Endothelial cell of umbilical vein (primary cell): ENCODE results near the gene KCNMA1. TPM values are rescaled to one million over a fixed set of nuclear protein-coding genes. Genes with fewer than 3 reads are reported as not detected.

Experiments
- BruUV-seq: library from RNA; stranded (reverse); fragments of 400-500 nt; replicated peaks from 2 replicates; lab custom pipeline; 2021; lab: Mats Ljungman, UMichigan
- CTCF ChIA-PET: fragments of 300-600, 350-600 bp; sonication (Branson Sonifier 250); formaldehyde crosslinking; loops from one replicate; lab custom pipeline; 2021; ENCODE audit warnings: antibody characterized with exemption, inconsistent platforms; lab: Charles Lee
- POLR2A ChIA-PET: fragments of 300-600, 350-600 bp; sonication (Branson Sonifier 250); formaldehyde crosslinking; loops from one replicate; lab custom pipeline; 2021; ENCODE audit warnings: antibody characterized with exemption, inconsistent platforms; lab: Charles Lee
- DNase-seq: peaks from one replicate; pipeline ENCODE4 v3.0.0-alpha.2; 2011; ENCODE audit warnings: low read depth, low spot score
- FAIRE-seq: peaks from 2 replicates; lab custom pipeline; 2011; peaks lifted over from hg19 to GRCh38; lab: Jason Lieb, UNC
- H2AFZ ChIP-seq: 2 replicates; pipeline ENCODE4 v1.6.0; 2012; ENCODE audit warnings: low read depth, low read length, control low read depth, inconsistent platforms
- H3K27ac ChIP-seq: 2 replicates; pipeline ENCODE4 v1.5.1; 2011; ENCODE audit warnings: low read depth, mild to moderate bottlenecking, control low read depth, low read length, moderate library complexity; ENCODE audit not compliant: insufficient read depth
- H3K27me3 ChIP-seq, 2 experiments: 2 replicates each; pipeline versions ENCODE4 v1.6.0 to v1.6.1; 2011; ENCODE audit warnings: low read length in 2 of 2, mixed read lengths in 1 of 2; ENCODE audit not compliant: control insufficient read depth in 2 of 2, insufficient read depth in 2 of 2
- H3K36me3 ChIP-seq, 2 experiments: 2 replicates in 1 of 2; 3 replicates in 1 of 2; pipeline ENCODE4 v1.5.1; 2011; ENCODE audit warnings: low read length in 2 of 2, mild to moderate bottlenecking in 1 of 2, moderate library complexity in 1 of 2; ENCODE audit not compliant: control insufficient read depth in 2 of 2, insufficient read depth in 2 of 2; ENCODE audit errors: extremely low read depth in 1 of 2
- H3K4me1 ChIP-seq: 3 replicates; pipeline ENCODE4 v1.5.1; 2011; ENCODE audit warnings: mild to moderate bottlenecking, low read length; ENCODE audit not compliant: control insufficient read depth, insufficient read depth; ENCODE audit errors: extremely low read depth
- H3K4me2 ChIP-seq: 2 replicates; pipeline ENCODE4 v1.6.1; 2011; ENCODE audit warnings: low read length, control low read depth, mixed read lengths; ENCODE audit not compliant: insufficient read depth
- H3K4me3 ChIP-seq, 3 experiments: fragments of 200-600 bp in 1 of 3; sonication (generic), shearing (Covaris generic) in 1 of 3; replicated peaks in 1 of 3; 2 replicates each; pipeline ENCODE4 v1.5.1; 2011 to 2016; ENCODE audit warnings: control low read depth in 3 of 3, low read length in 3 of 3, mild to moderate bottlenecking in 2 of 3, inconsistent platforms in 1 of 3, low read depth in 1 of 3, moderate library complexity in 1 of 3; ENCODE audit not compliant: insufficient read depth in 1 of 3
- H3K79me2 ChIP-seq: 2 replicates; pipeline ENCODE4 v1.6.0; 2012; ENCODE audit warnings: low read length, inconsistent platforms; ENCODE audit not compliant: control insufficient read depth, insufficient read depth
- H3K9ac ChIP-seq: replicated peaks from 2 replicates; pipeline ENCODE3; 2011; ENCODE audit warnings: low read length, control low read depth; ENCODE audit not compliant: insufficient read depth; ENCODE audit errors: extremely low read depth
- H3K9me1 ChIP-seq: replicated peaks from 3 replicates; pipeline ENCODE4 v1.6.0; 2011; ENCODE audit warnings: mild to moderate bottlenecking, low read length; ENCODE audit not compliant: control insufficient read depth, insufficient read depth; ENCODE audit errors: extremely low read depth
- H3K9me3 ChIP-seq: replicated peaks from 2 replicates; pipeline ENCODE4 v1.5.1; 2012; ENCODE audit warnings: low read length, inconsistent platforms; ENCODE audit not compliant: control insufficient read depth, insufficient read depth
- H4K20me1 ChIP-seq: replicated peaks from 2 replicates; pipeline ENCODE3; 2011; ENCODE audit warnings: mild to moderate bottlenecking, low read length; ENCODE audit not compliant: control insufficient read depth, insufficient read depth; ENCODE audit errors: extremely low read depth
- FOS ChIP-seq: IDR thresholded peaks from 2 replicates; pipeline ENCODE4 v1.6.1; 2011; ENCODE audit warnings: mild to moderate bottlenecking, low read length, moderate library complexity, borderline replicate concordance; ENCODE audit not compliant: insufficient read depth
- JUN ChIP-seq: IDR thresholded peaks from 2 replicates; pipeline ENCODE4 v1.6.1; 2011; ENCODE audit warnings: borderline replicate concordance, low read depth; ENCODE audit not compliant: insufficient read length, insufficient read depth
- MYC ChIP-seq: IDR thresholded peaks from one replicate; pipeline ENCODE4 v1.6.1; 2011; ENCODE audit warnings: mild to moderate bottlenecking, low read depth, low read length
- POLR2A ChIP-seq: IDR thresholded peaks from 2 replicates; pipeline ENCODE4 v1.6.1; 2012; ENCODE audit warnings: low read depth, mild to moderate bottlenecking, control low read depth, low read length
- POLR2AphosphoS5 ChIP-seq: IDR thresholded peaks from 2 replicates; pipeline ENCODE4 v1.6.1; 2012; ENCODE audit warnings: low read depth, mild to moderate bottlenecking, control low read depth, low read length, moderate library complexity; ENCODE audit not compliant: insufficient read depth
- dilution Hi-C: fragments of 300-500 bp; cut with MboI; formaldehyde crosslinking; loops from one replicate; pipeline ENCODE4 v1.15.0; 2019; ENCODE audit warnings: low sequenced_read_pairs; ENCODE audit not compliant: extremely low pct_ligation_motif_present
- intact Hi-C: fragments of 100-400 bp; cut with micrococcal nuclease; formaldehyde crosslinking; loops from one replicate; pipeline ENCODE4 v1.10.0; 2022
- polyA plus RNA-seq, 4 experiments: library from polyadenylated mRNA; depleted of rRNA in 3 of 4; stranded (reverse) in 3 of 4; unstranded in 1 of 4; fragments of >200 nt; gene quantifications; 2 replicates each; pipeline versions ENCODE4 v1.2.1 to v1.2.3, GENCODE V29; 2011 to 2012; ENCODE audit warnings: missing spikeins in 1 of 4
- total RNA-seq: library from RNA; stranded (reverse); gene quantifications from 2 replicates; pipeline ENCODE4 v1.2.3, GENCODE V29; 2021
- TF ChIP-seq, protein P1 (sequence below), 2 donors: IDR thresholded peaks; 1 replicate in 1 of 2; 2 replicates in 1 of 2; pipeline ENCODE4 v1.5.1; 2011; ENCODE audit warnings: low read length in 2 of 2, mild to moderate bottlenecking in 2 of 2, moderate library complexity in 2 of 2, control low read depth in 1 of 2, inconsistent platforms in 1 of 2, low read depth in 1 of 2; ENCODE audit not compliant: insufficient read depth in 1 of 2; ENCODE audit errors: extremely low read depth in 1 of 2

Gene KCNMA1
- total and polyA plus RNA-seq, 2 donors (not counting 3 experiments of a cell fraction or from before 2014, with no cell fraction given), result 0.10 to 0.82 TPM

GRCh38 chr10:77485847-77486246 lies 151.8 kb downstream of the KCNMA1 start:
- DNase-seq (no peak), FAIRE-seq (no peak)
- POLR2A ChIA-PET, result no interaction called here
- no peak overlapping the region for H2AFZ ChIP-seq
- H4K20me1 ChIP-seq, result no peaks in the 10 kb centered on the region
- H3K79me2 ChIP-seq, result no peaks in the 10 kb centered on the region
- no peaks in the 10 kb centered on the region for H3K9me3 ChIP-seq
- no TSS peak for BruUV-seq
- dilution Hi-C loops (no loop called here), intact Hi-C loops (no loop called here)
- H3K36me3 ChIP-seq, result no peaks in the 10 kb centered on the region
- TF ChIP-seq POLR2A, result no peak
- no peak for TF ChIP-seq POLR2AphosphoS5
- TF ChIP-seq MYC, result no peak
- H3K27ac ChIP-seq, result no peak overlapping the region
- CTCF ChIA-PET, result interaction anchor here (1.2 kb wide), 1 partner anchor 11 kb away, joined by 6 read pairs; no protein-coding TSS in a partner anchor
- no peaks in the 10 kb centered on the region for H3K9me1 ChIP-seq
- no peak overlapping the region for H3K4me3 ChIP-seq
- H3K4me2 ChIP-seq, result no peak overlapping the region
- H3K9ac ChIP-seq, result no peak overlapping the region
- H3K27me3 ChIP-seq, result peaks cover 0 to 2% of the 10 kb centered on the region in 2 experiments
- H3K4me1 ChIP-seq, result no peaks in the 10 kb centered on the region

- no peaks in the 10 kb centered on the region for H3K9me1 ChIP-seq
- dilution Hi-C loops (no loop called here), intact Hi-C loops (no loop called here)
- no peaks in the 10 kb centered on the region for H3K36me3 ChIP-seq
- no peaks in the 10 kb centered on the region for H3K4me1 ChIP-seq
- POLR2A ChIA-PET, result no interaction called here
- H4K20me1 ChIP-seq, result no peaks in the 10 kb centered on the region
- no peak overlapping the region for H3K4me3 ChIP-seq
- CTCF ChIA-PET, result no interaction called here
- H3K27me3 ChIP-seq, result peaks cover 3 to 5% of the 10 kb centered on the region in 2 experiments
- TF ChIP-seq JUN (no peak), POLR2A (no peak), FOS (no peak)
- TF ChIP-seq, protein P1, sequence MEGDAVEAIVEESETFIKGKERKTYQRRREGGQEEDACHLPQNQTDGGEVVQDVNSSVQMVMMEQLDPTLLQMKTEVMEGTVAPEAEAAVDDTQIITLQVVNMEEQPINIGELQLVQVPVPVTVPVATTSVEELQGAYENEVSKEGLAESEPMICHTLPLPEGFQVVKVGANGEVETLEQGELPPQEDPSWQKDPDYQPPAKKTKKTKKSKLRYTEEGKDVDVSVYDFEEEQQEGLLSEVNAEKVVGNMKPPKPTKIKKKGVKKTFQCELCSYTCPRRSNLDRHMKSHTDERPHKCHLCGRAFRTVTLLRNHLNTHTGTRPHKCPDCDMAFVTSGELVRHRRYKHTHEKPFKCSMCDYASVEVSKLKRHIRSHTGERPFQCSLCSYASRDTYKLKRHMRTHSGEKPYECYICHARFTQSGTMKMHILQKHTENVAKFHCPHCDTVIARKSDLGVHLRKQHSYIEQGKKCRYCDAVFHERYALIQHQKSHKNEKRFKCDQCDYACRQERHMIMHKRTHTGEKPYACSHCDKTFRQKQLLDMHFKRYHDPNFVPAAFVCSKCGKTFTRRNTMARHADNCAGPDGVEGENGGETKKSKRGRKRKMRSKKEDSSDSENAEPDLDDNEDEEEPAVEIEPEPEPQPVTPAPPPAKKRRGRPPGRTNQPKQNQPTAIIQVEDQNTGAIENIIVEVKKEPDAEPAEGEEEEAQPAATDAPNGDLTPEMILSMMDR (IDR thresholded peaks at IDR 0.05; ENCODE audit: extremely low read depth in 1 of 2, insufficient read depth in 1 of 2, low read depth in 1 of 2, low read length in 2 of 2), result no peak
- no TSS peak for BruUV-seq
- DNase-seq, result no peak
- no peak overlapping the region for H3K9ac ChIP-seq
- H3K4me2 ChIP-seq, result no peak overlapping the region
- H3K79me2 ChIP-seq, result no peaks in the 10 kb centered on the region
- no peak overlapping the region for H3K27ac ChIP-seq
- H2AFZ ChIP-seq, result no peak overlapping the region
- FAIRE-seq, result no peak
- no peaks in the 10 kb centered on the region for H3K9me3 ChIP-seq
These were observed 155.5 kb downstream of the KCNMA1 start for GRCh38 chr10:77482072-77482471.
